UCSD-AML1 (cell line): ENCODE data around the gene HIF1A.
A peak's percentile ranks its signal among the peaks of the same experiment; 100 is the strongest.
"Not testable (repeated sequence)": the region's sequence is repeated elsewhere in the genome, so short reads cannot be mapped to it uniquely, and the experiment has no call there.

Experiments
- DNase-seq: peaks from one replicate; lab custom pipeline; 2025; ENCODE audit not compliant: unreplicated experiment; lab: John Stamatoyannopoulos, UW

Gene HIF1A

GRCh38 chr14:61744238-61744637 lies 48.9 kb downstream of the HIF1A start:
- DNase-seq, result no peak

- DNase-seq, result not testable (repeated sequence)
These were observed 51.0 kb downstream of the HIF1A start for GRCh38 chr14:61746346-61746745.

GRCh38 chr14:61746881-61747280 lies 51.6 kb downstream of the HIF1A start:
- no peak for DNase-seq

- no peak for DNase-seq
These were observed 52.0 kb downstream of the HIF1A start for GRCh38 chr14:61747342-61747741.

GRCh38 chr14:61749264-61749663 lies 54.0 kb downstream of the HIF1A start:
- no peak for DNase-seq

GRCh38 chr14:61749867-61750266 lies 54.6 kb downstream of the HIF1A start:
- DNase-seq, result no peak

- peak; percentile 93 for DNase-seq
These were observed 55.6 kb downstream of the HIF1A start for GRCh38 chr14:61750708-61751474.

GRCh38 chr14:61751475-61751989 lies 56.2 kb downstream of the HIF1A start:
- DNase-seq, result no peak

- no peak for DNase-seq
These were observed 57.3 kb downstream of the HIF1A start for GRCh38 chr14:61752626-61753025.

- DNase-seq, result peak; percentile 15
These were observed 58.3 kb downstream of the HIF1A start for GRCh38 chr14:61753631-61754030.

GRCh38 chr14:61754627-61755381 lies 59.5 kb downstream of the HIF1A start:
- no peak for DNase-seq

- not testable (repeated sequence) for DNase-seq
These were observed 60.0 kb downstream of the HIF1A start for GRCh38 chr14:61755382-61755742.

GRCh38 chr14:61756135-61756534 lies 60.8 kb downstream of the HIF1A start:
- DNase-seq, result no peak

- DNase-seq, result no peak
These were observed 64.6 kb downstream of the HIF1A start for GRCh38 chr14:61759878-61760277.

GRCh38 chr14:61761557-61761956 lies 66.2 kb downstream of the HIF1A start:
- peak; percentile 21 for DNase-seq

GRCh38 chr14:61761959-61762786 lies 66.9 kb downstream of the HIF1A start, which contains the start of gene SNAPC1:
Gene SNAPC1, plus strand, starts transcription at chr14:61762420. Its CDS starts 41 bp downstream, at chr14:61762461.
- DNase-seq, result peak; percentile 96

GRCh38 chr14:61764342-61765122 lies 69.2 kb downstream of the HIF1A start:
- no peak for DNase-seq

- no peak for DNase-seq
These were observed 70.1 kb downstream of the HIF1A start for GRCh38 chr14:61765225-61765943.

GRCh38 chr14:61766151-61766550 lies 70.8 kb downstream of the HIF1A start:
- no peak for DNase-seq

- no peak for DNase-seq
These were observed 72.9 kb downstream of the HIF1A start for GRCh38 chr14:61768240-61768639.
